ENCODE data around the gene IL20RA.

The IL20RA gene

DNA sequence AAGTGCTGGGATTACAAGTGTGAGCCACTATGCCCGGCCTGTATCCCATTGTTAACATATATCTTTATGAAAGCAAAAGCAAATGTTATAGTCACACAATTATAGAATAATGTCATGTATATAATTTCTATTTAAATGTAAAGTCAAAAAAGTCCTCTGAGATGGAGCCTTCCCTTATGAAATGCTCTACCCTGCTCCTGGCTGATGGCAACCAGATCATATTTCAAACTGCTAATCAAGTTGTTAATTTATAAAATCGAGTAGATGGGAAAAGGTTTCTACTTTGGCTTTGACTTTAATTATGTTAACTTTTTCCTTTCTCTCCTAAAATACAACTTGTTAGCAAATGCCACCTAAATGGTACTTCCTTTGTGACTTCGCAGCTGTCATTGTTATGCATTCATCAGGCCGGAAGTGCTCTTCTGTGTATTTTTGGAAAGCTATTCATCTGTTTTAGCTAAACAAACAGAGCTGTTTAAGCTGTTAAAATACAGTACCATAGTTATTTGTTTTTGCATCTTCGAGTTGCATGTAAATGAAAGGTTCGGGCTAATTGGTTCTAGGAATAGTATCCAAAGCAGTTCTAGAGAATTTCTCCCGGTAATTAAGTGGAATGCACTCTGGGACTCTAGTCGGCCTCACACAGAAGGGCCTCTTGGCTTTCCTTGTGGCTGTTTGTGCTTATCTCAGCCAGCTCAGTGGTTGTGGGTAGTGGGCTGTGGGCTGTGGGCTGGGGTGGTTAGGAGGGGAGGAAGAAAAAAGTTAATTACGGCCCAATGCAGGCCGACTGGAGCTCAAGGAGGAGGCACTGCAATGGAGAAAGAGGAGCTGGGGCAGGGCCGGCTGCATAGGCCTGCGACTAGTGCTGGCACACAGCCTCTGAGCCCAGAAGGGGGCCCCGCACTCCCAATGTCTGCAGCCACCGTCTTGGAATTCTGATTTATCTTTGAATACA lies 87.9 kb downstream of the IL20RA start:
- TF ChIP-seq, protein P1, sequence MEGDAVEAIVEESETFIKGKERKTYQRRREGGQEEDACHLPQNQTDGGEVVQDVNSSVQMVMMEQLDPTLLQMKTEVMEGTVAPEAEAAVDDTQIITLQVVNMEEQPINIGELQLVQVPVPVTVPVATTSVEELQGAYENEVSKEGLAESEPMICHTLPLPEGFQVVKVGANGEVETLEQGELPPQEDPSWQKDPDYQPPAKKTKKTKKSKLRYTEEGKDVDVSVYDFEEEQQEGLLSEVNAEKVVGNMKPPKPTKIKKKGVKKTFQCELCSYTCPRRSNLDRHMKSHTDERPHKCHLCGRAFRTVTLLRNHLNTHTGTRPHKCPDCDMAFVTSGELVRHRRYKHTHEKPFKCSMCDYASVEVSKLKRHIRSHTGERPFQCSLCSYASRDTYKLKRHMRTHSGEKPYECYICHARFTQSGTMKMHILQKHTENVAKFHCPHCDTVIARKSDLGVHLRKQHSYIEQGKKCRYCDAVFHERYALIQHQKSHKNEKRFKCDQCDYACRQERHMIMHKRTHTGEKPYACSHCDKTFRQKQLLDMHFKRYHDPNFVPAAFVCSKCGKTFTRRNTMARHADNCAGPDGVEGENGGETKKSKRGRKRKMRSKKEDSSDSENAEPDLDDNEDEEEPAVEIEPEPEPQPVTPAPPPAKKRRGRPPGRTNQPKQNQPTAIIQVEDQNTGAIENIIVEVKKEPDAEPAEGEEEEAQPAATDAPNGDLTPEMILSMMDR (IDR thresholded peaks at IDR 0.05; ENCODE audit: low read depth, low read length, missing control alignments), result no peak
- no peak overlapping the region for H3K4me3 ChIP-seq (ENCODE audit: low read depth, low read length)
- peak; percentile 2 for DNase-seq (ENCODE audit: low read depth)
- in situ Hi-C loops (cut with HindIII; ENCODE audit: low sequenced_read_pairs), result no loop called here

DNA sequence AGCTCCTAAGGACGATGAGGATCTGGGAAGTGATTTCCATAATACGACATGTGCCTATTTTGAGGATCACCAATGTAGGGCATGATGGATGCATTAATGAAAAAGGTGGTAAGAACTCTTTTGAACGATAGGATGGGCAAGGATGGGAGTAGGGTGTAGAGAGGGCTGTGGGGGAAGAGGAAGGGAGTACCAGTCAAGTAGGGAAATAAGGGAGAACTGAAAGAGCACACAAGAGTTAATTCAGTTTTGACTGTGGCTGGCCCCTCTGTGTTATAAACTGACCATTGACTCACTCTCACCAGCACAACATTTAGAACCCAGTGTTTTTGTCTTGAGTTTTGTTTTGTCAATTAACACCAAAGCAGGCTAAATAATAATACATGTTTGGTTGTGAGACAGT lies 89.6 kb downstream of the IL20RA start:
- TF ChIP-seq, protein P1 (IDR thresholded peaks at IDR 0.05; ENCODE audit: low read depth, low read length, missing control alignments), result no peak
- in situ Hi-C loops (cut with HindIII; ENCODE audit: low sequenced_read_pairs), result no loop called here
- no peak overlapping the region for H3K4me3 ChIP-seq (ENCODE audit: low read depth, low read length)
- DNase-seq (ENCODE audit: low read depth), result no peak

DNA sequence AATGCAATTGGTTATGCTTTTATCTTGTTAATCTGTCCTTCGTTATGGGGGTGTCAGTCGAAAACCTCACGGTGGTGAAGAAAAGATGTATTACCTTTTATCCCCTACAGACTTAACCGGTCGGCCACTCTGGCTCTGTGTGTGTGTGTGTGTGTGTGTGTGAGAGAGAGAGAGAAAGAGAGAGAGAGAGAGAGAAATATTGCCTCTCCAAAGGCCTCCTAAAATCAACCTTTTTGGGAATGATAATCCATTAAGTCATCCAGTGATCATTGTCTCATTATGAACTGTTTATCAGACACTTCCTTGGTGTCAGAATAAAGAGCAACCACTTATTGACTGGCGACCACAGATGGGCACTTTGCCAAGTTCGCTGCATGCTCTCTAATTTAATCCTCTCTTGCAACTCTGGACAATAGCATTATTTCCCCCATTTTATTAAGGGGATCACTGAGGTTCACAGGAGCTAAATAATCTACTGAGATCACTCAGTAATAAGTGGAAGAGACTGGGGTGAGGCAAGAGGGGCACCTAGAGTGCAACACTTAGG lies 92.0 kb downstream of the IL20RA start:
- in situ Hi-C loops (cut with HindIII; ENCODE audit: low sequenced_read_pairs), result no loop called here
- no peak for DNase-seq (ENCODE audit: low read depth)
- H3K4me3 ChIP-seq (ENCODE audit: low read depth, low read length), result no peak overlapping the region
- TF ChIP-seq, protein P1 (IDR thresholded peaks at IDR 0.05; ENCODE audit: low read depth, low read length, missing control alignments), result no peak

DNA sequence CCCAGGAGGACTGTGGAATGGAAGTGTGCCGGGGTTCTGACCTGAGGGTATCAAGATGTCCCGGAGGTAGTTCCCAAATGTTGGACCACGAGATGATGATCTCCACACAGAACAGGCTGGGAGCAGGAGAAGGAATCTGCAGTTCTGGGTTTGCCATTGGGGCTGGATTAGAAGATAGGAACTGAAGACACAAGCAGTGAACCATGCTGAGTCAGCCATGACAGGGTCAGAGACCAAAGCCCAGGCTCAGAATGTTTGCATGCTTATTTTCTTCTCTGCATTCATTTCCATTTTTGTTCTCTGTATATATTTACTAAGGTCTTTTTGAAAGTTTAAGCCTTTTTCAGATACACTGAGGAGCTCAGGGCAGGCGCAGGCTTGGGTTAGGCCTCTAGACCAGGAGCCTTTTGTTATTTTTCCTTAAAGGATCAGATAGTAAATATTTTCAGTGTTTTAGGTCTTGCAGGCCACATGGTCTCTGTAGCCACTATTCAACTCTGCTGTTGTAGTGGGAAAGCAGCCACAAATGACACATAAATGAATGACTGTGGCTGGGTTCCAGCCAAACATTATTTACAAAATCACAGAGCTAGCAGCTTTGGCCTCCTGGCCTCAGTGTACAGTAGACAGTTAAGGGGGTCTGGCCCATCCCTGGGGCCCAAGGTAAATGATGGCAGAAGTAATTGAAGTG lies 94.2 kb downstream of the IL20RA start:
- no peak for DNase-seq (ENCODE audit: low read depth)
- in situ Hi-C loops (cut with HindIII; ENCODE audit: low sequenced_read_pairs), result no loop called here
- H3K4me3 ChIP-seq (ENCODE audit: low read depth, low read length), result no peak overlapping the region
- TF ChIP-seq, protein P1 (IDR thresholded peaks at IDR 0.05; ENCODE audit: low read depth, low read length, missing control alignments), result no peak

All from astrocyte of the cerebellum (primary cell).